Mononuclear cell (primary cell): ENCODE measurements around the gene VAV1. TPM values are rescaled to one million over a fixed set of nuclear protein-coding genes. Genes with fewer than 3 reads are reported as not detected.
"Not testable (repeated sequence)": the region's sequence is repeated elsewhere in the genome, so short reads cannot be mapped to it uniquely, and the experiment has no call there.

Experiments
- H3K27me3 ChIP-seq: 2 replicates; pipeline ENCODE4 v1.6.0; 2011; ENCODE audit warnings: low read length, control low read depth; ENCODE audit not compliant: insufficient read depth
- H3K4me1 ChIP-seq: 2 replicates; pipeline ENCODE4 v1.5.1; 2011; ENCODE audit warnings: mild to moderate bottlenecking, low read length, control low read depth; ENCODE audit not compliant: insufficient read depth
- H3K4me3 ChIP-seq: 2 replicates; pipeline ENCODE4 v1.5.1; 2011; ENCODE audit warnings: mild to moderate bottlenecking, low read length, moderate library complexity
- H3K9me3 ChIP-seq: 2 replicates; pipeline ENCODE4 v1.5.1; 2011; ENCODE audit warnings: low read depth, mild to moderate bottlenecking, control low read depth, low read length
- total RNA-seq: library from RNA; depleted of rRNA; stranded (reverse); fragments of >200 nt; gene quantifications from one replicate; pipeline ENCODE4 v1.2.3, GENCODE V29; 2012

VAV1 gene
- total RNA-seq, 1 donor = 46.8 TPM

GRCh38 chr19:6826281-6826920 lies 53.9 kb downstream of the VAV1 start:
- H3K27me3 ChIP-seq = no peaks in the 10 kb centered on the region
- no peak overlapping the region for H3K4me3 ChIP-seq
- H3K4me1 ChIP-seq = peaks cover 9% of the 10 kb centered on the region
- H3K9me3 ChIP-seq = no peaks in the 10 kb centered on the region

DNA sequence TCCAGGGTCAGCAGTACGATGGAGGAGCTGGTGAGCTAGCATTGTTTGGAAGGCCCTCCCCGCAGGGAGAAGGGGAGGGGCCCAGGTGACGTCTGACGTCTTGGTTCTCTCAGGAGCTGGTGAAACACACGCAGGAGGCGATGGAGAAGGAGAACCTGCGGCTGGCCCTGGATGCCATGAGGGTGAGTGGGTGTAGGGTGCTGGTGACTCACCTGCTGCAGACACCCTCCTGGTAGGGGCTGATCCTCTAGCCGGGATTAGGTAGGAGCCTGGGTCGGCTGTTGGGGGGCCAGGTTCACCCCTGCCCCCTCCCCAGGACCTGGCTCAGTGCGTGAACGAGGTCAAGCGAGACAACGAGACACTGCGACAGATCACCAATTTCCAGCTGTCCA lies 55.8 kb downstream of the VAV1 start:
- Histone ChIP-seq H3K4me1 (peaks cover 13% of the 10 kb centered on the region), H3K4me3 (no peak overlapping the region), H3K9me3 (no peaks in the 10 kb centered on the region), H3K27me3 (no peaks in the 10 kb centered on the region)

- no peaks in the 10 kb centered on the region for H3K27me3 ChIP-seq
- no peak overlapping the region for H3K4me3 ChIP-seq
- peaks cover 13% of the 10 kb centered on the region for H3K4me1 ChIP-seq
- no peaks in the 10 kb centered on the region for H3K9me3 ChIP-seq
Measured at GRCh38 chr19:6828698-6829633, 56.5 kb downstream of the VAV1 start.

- H3K4me3 ChIP-seq, H3K9me3 ChIP-seq, H3K27me3 ChIP-seq: not testable (repeated sequence)
- peaks cover 13% of the 10 kb centered on the region for H3K4me1 ChIP-seq
Measured at GRCh38 chr19:6829829-6830228, 57.3 kb downstream of the VAV1 start.

DNA sequence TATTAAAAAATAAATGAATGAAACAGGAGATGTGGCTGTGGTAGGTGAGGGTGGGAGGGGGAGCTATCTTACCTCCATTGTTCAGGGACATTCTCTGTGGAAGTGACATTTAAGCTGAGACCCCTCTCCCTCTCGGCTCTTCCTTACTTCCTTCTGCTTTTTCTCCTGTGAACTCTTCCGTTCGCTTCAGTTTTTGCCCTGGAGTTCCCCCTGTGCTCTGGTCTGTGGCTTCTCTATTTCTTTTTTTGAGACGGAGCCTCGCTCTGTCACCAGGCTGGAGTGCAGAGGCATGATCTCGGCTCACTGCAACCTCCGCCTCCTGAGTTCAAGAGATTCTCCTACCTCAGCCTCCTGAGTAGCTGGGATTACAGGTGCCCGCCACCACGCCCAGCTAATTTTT lies 58.6 kb downstream of the VAV1 start:
- not testable (repeated sequence) for H3K27me3 ChIP-seq, H3K9me3 ChIP-seq, H3K4me3 ChIP-seq
- H3K4me1 ChIP-seq = peaks cover 13% of the 10 kb centered on the region

GRCh38 chr19:6832412-6832811 lies 59.9 kb downstream of the VAV1 start:
- H3K27me3 ChIP-seq = no peaks in the 10 kb centered on the region
- peaks cover 13% of the 10 kb centered on the region for H3K4me1 ChIP-seq
- H3K9me3 ChIP-seq = no peaks in the 10 kb centered on the region
- H3K4me3 ChIP-seq = no peak overlapping the region

- H3K27me3 ChIP-seq = no peaks in the 10 kb centered on the region
- no peak overlapping the region for H3K4me3 ChIP-seq
- H3K9me3 ChIP-seq = no peaks in the 10 kb centered on the region
- peaks cover 13% of the 10 kb centered on the region for H3K4me1 ChIP-seq
Measured at GRCh38 chr19:6833166-6833790, 60.8 kb downstream of the VAV1 start.

DNA sequence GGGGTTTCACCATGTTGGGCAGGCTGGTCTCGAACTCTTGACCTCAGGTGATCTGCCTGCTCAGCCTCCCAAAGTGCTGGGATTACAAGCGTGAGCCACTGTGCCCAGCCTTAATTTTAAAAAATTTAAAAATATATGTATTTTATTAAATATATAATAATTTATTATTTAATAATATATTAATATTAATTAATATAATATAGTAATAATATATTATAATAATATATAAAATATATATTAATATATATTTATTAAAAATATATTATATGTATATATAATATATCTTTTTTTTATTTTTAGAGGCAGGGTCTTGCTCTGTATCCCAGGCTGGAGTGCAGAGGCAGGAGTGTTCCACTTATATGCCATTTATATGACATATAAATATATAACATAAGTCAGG lies 61.9 kb downstream of the VAV1 start:
- Histone ChIP-seq H3K9me3 (no peaks in the 10 kb centered on the region), H3K4me3 (no peak overlapping the region), H3K27me3 (no peaks in the 10 kb centered on the region), H3K4me1 (peaks cover 13% of the 10 kb centered on the region)

DNA sequence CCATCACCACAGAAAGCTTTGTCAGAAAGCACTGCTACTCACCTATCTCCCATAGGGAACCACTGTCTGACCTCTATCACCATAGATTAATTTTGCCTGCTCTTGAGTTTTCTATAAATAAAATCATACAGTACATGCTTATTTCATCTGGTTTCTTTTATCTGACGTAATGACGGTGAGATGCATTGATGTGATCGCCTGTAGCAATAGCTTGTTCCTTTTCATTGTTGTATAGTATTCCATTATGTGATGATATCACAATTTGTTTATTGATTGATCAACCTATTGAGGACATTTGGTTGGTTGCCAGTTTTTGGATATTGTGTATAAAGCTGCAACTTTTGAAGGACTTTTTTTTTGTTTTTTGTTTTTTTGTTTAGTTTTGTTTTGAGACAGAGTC lies 63.0 kb downstream of the VAV1 start:
- H3K4me3 ChIP-seq = no peak overlapping the region
- peaks cover 13% of the 10 kb centered on the region for H3K4me1 ChIP-seq
- H3K27me3 ChIP-seq = no peaks in the 10 kb centered on the region
- no peaks in the 10 kb centered on the region for H3K9me3 ChIP-seq

GRCh38 chr19:6837525-6837924 lies 65.0 kb downstream of the VAV1 start:
- H3K4me3 ChIP-seq = no peak overlapping the region
- no peaks in the 10 kb centered on the region for H3K27me3 ChIP-seq
- no peaks in the 10 kb centered on the region for H3K9me3 ChIP-seq
- no peaks in the 10 kb centered on the region for H3K4me1 ChIP-seq

DNA sequence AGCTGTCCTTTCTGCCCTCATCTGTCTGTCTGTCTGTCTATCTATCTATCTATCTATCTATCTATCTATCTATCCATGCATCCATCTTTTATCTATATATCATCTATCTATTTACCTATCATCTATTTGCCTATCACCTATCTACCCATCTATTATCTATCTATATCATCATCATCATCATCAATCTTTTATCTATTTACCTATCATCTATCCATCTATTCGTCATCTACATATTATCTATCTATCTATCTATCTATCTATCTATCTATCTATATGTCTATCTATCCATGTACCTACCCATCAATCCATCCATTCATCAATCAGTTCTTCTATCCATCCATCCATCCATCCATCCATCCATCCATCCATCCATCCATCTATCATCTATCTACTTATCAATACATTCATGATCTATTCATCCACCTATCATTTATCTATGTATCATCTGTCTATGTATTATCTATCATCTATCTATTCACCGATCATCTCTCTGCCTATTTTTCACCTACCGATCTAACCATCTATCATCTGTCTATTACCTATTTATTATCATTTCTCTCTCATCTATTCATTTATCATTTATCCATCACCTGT lies 65.7 kb downstream of the VAV1 start:
- no peaks in the 10 kb centered on the region for H3K27me3 ChIP-seq
- no peak overlapping the region for H3K4me3 ChIP-seq
- H3K9me3 ChIP-seq = no peaks in the 10 kb centered on the region
- no peaks in the 10 kb centered on the region for H3K4me1 ChIP-seq

- no peaks in the 10 kb centered on the region for H3K27me3 ChIP-seq
- no peaks in the 10 kb centered on the region for H3K9me3 ChIP-seq
- H3K4me1 ChIP-seq = no peaks in the 10 kb centered on the region
- no peak overlapping the region for H3K4me3 ChIP-seq
Measured at GRCh38 chr19:6842871-6843607, 70.5 kb downstream of the VAV1 start.

GRCh38 chr19:6847828-6848200 lies 75.3 kb downstream of the VAV1 start:
- H3K9me3 ChIP-seq = no peaks in the 10 kb centered on the region
- H3K27me3 ChIP-seq = no peaks in the 10 kb centered on the region
- no peaks in the 10 kb centered on the region for H3K4me1 ChIP-seq
- no peak overlapping the region for H3K4me3 ChIP-seq

DNA sequence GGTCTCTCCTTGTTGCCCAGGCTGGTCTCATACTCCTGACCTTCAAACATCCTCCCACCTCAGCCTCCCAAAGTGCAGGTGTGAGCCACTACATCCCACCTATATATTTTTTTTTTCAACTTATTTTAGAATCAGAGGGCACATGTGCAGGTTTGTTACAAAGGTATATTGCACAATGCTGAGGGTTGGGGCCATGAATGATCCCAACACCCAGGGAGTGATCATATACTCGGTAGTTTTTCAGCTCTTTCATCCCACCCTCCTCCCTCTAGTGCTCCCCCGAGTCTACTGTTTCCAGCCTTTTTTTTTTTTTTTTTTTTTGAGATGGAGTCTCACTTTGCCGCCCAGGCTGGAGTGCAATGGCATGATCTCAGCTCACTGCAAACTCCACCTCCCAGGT lies 76.5 kb downstream of the VAV1 start:
- Histone ChIP-seq H3K4me3 (no peak overlapping the region), H3K9me3 (no peaks in the 10 kb centered on the region), H3K4me1 (no peaks in the 10 kb centered on the region), H3K27me3 (no peaks in the 10 kb centered on the region)

GRCh38 chr19:6849876-6850275 lies 77.4 kb downstream of the VAV1 start:
- Histone ChIP-seq H3K9me3 (no peaks in the 10 kb centered on the region), H3K27me3 (no peaks in the 10 kb centered on the region), H3K4me1 (no peaks in the 10 kb centered on the region), H3K4me3 (no peak overlapping the region)
